ENCODE measurements around the gene MRAS.

- TF ChIP-seq ZBTB1 (tag by site-specific recombination; IDR thresholded peaks at IDR 0.05) (no peak), ZNF37A (tag by site-specific recombination; IDR thresholded peaks at IDR 0.05) (no peak), ZBTB26 (tag by site-specific recombination; optimal IDR thresholded peaks at IDR 0.05) (no peak), ZNF24 (tag by site-specific recombination; IDR thresholded peaks at IDR 0.05) (no peak), CTCF (tag by site-specific recombination; IDR thresholded peaks at IDR 0.05) (no peak), PATZ1 (tag by site-specific recombination; IDR thresholded peaks at IDR 0.05) (no peak), ZNF558 (tag by site-specific recombination; IDR thresholded peaks at IDR 0.05) (no peak), REST (tag by site-specific recombination; IDR thresholded peaks at IDR 0.05) (no peak), ZNF423 (tag by site-specific recombination; IDR thresholded peaks at IDR 0.05) (no peak), ZNF223 (tag by site-specific recombination; IDR thresholded peaks at IDR 0.05) (no peak), ZSCAN16 (tag by site-specific recombination; IDR thresholded peaks at IDR 0.05) (no peak), TSHZ1 (tag by site-specific recombination; IDR thresholded peaks at IDR 0.05; ENCODE audit: borderline replicate concordance) (no peak), ZBTB20 (tag by site-specific recombination; IDR thresholded peaks at IDR 0.05) (no peak), ZNF114 (tag by site-specific recombination; IDR thresholded peaks at IDR 0.05) (no peak)
Observed at GRCh38 chr3:138360869-138361525, 12.6 kb downstream of the MRAS start.

Measured in HEK293 (cell line).